ENCODE data around the gene QPCTL. TPM values are rescaled to one million over a fixed set of nuclear protein-coding genes. Genes with fewer than 3 reads are reported as not detected.
A peak's percentile ranks its signal among the peaks of the same experiment; 100 is the strongest.

Gene QPCTL
- total RNA-seq, 1 experiment from 2014 or later = 13.7 TPM

GRCh38 chr19:45663800-45664199, 28.7 kb upstream of the QPCTL start:
- no peak overlapping the region for H3K18ac ChIP-seq (ENCODE audit: insufficient read length, low read depth, low read length)
- no peaks in the 10 kb centered on the region for H3K79me1 ChIP-seq (ENCODE audit: insufficient read depth, low read depth, low read length, poor library complexity, severe bottlenecking)
- H3K4me1 ChIP-seq (ENCODE audit: insufficient read depth, low read length) = peaks cover 2% of the 10 kb centered on the region; the same call in 1 of the 2 replicates
- H4K8ac ChIP-seq (replicated peaks; ENCODE audit: insufficient read length, low read depth, low read length) = no peak overlapping the region
- peaks cover 0 to 3% of the 10 kb centered on the region in 2 experiments; a peak in 1 of 5 replicates for H3K9me3 Mint-ChIP-seq
- no peak overlapping the region for H3K4ac ChIP-seq (ENCODE audit: low read depth, low read length)
- TF ChIP-seq CTCF (conservative IDR thresholded peaks at IDR 0.05) = no peak
- H3K79me2 ChIP-seq (ENCODE audit: insufficient read depth, low read length) = no peaks in the 10 kb centered on the region
- no peak overlapping the region for H3K23ac ChIP-seq (ENCODE audit: insufficient read length, low read depth, low read length)
- peaks cover 6% of the 10 kb centered on the region for H3K23me2 ChIP-seq (ENCODE audit: insufficient read length, low read depth, low read length, poor library complexity, severe bottlenecking)
- H3K27me3 ChIP-seq (ENCODE audit: insufficient read depth, low read length) = peaks cover 7% of the 10 kb centered on the region; the same call in 1 of the 2 replicates
- H3K9ac ChIP-seq (ENCODE audit: extremely low read depth, insufficient read length, low read length) = no peak overlapping the region
- H3K4me2 ChIP-seq (ENCODE audit: insufficient read depth, insufficient read length, low read length) = no peak overlapping the region
- no peak overlapping the region for H2BK5ac ChIP-seq (ENCODE audit: insufficient read length, low read length)
- no peak overlapping the region for H2BK120ac ChIP-seq (ENCODE audit: low read depth, low read length, poor library complexity, severe bottlenecking)
- no peaks in the 10 kb centered on the region for H3K9me3 ChIP-seq (ENCODE audit: control insufficient read depth, low read depth, low read length)
- no peaks in the 10 kb centered on the region for H4K20me1 ChIP-seq (ENCODE audit: control insufficient read depth, insufficient read depth, insufficient read length)
- DNase-seq = no peak
- no peak overlapping the region for H2BK15ac ChIP-seq (ENCODE audit: low read depth, low read length)
- H3K36me3 Mint-ChIP-seq (ENCODE audit: insufficient read depth in 1 of 3, low read depth in 3 of 3) = no peaks in the 10 kb centered on the region
- no peak overlapping the region for H3T11ph ChIP-seq (ENCODE audit: low read length)
- no CpG with 5 or more reads among the region's 1 CpG for WGBS (ENCODE audit: extremely low coverage, insufficient read length, low lambda C conversion rate)
- no peak overlapping the region for H4K91ac ChIP-seq (ENCODE audit: insufficient read length, low read depth, low read length)
- H3K27ac Mint-ChIP-seq = no peak overlapping the region; a peak in 1 of 7 replicates
- H3K14ac ChIP-seq (ENCODE audit: insufficient read depth, low read length) = peak overlapping the region; percentile 8; the same call in 1 of the 2 replicates
- no peak overlapping the region for H2BK20ac ChIP-seq (ENCODE audit: low read depth, low read length, poor library complexity, severe bottlenecking)
- H3K56ac ChIP-seq (ENCODE audit: insufficient read length, low read depth, low read length) = no peak overlapping the region
- no peak overlapping the region for H3K4me3 Mint-ChIP-seq
- peaks cover 36% of the 10 kb centered on the region for H3K27me3 Mint-ChIP-seq (ENCODE audit: low read depth)
- peaks cover 12 to 21% of the 10 kb centered on the region in 2 experiments for H3K4me1 Mint-ChIP-seq
- no peak overlapping the region for H3K27ac ChIP-seq (ENCODE audit: insufficient read length, low read depth, low read length)
- H2AFZ ChIP-seq (ENCODE audit: low read length) = no peak overlapping the region
- no peak overlapping the region for H4K5ac ChIP-seq (ENCODE audit: insufficient read length, low read depth, low read length)
- H2AK5ac ChIP-seq (ENCODE audit: insufficient read length, low read length) = no peak overlapping the region
- no peak overlapping the region for H2BK12ac ChIP-seq (ENCODE audit: insufficient read length, low read depth, low read length)
